H1 (cell line): ENCODE measurements around the gene BABAM1. TPM values are rescaled to one million over a fixed set of nuclear protein-coding genes. Genes with fewer than 3 reads are reported as not detected.

ENCODE experiments used
- CTCF ChIA-PET: fragments of 300-600 bp; sonication (Branson Sonifier 250); formaldehyde crosslinking; loops from one replicate; lab custom pipeline; 2021; ENCODE audit not compliant: partially characterized antibody; lab: Charles Lee
- POLR2A ChIA-PET: fragments of 300-600 bp; sonication (Branson Sonifier 250); formaldehyde crosslinking; loops from one replicate; lab custom pipeline; 2021; ENCODE audit warnings: inconsistent platforms; ENCODE audit not compliant: partially characterized antibody; lab: Charles Lee
- DNase-seq, 2 experiments: peaks; one replicate each; pipeline versions ENCODE4 v3.0.0 to v3.0.0-alpha.2; 2010 to 2022; ENCODE audit warnings: low spot score in 2 of 2, low read depth in 1 of 2, mixed read lengths in 1 of 2
- FAIRE-seq: peaks from 2 replicates; lab custom pipeline; 2011; peaks lifted over from hg19 to GRCh38; lab: Jason Lieb, UNC
- H2AFZ ChIP-seq: 2 replicates; pipeline ENCODE4 v1.8.1; 2012; ENCODE audit warnings: low read length, inconsistent platforms
- H2AK5ac ChIP-seq: 2 replicates; pipeline ENCODE4 v1.6.1; 2013; ENCODE audit warnings: low read depth, low read length
- H2BK120ac ChIP-seq: replicated peaks from 2 replicates; pipeline ENCODE3; 2013; ENCODE audit warnings: low read depth, low read length, inconsistent platforms
- H2BK12ac ChIP-seq: 2 replicates; pipeline ENCODE4 v1.6.1; 2013; ENCODE audit warnings: low read depth, low read length
- H2BK15ac ChIP-seq: 2 replicates; pipeline ENCODE4 v1.6.1; 2013; ENCODE audit warnings: low read length
- H2BK20ac ChIP-seq: 2 replicates; pipeline ENCODE4 v1.6.1; 2013; ENCODE audit warnings: low read length
- H2BK5ac ChIP-seq: 2 replicates; pipeline ENCODE4 v1.6.1; 2013; ENCODE audit warnings: low read depth, low read length
- H3K14ac ChIP-seq: 2 replicates; pipeline ENCODE4 v1.6.1; 2013; ENCODE audit warnings: inconsistent platforms; ENCODE audit not compliant: insufficient read length
- H3K18ac ChIP-seq: 2 replicates; pipeline ENCODE4 v1.6.1; 2013; ENCODE audit warnings: low read length; ENCODE audit errors: extremely low read depth
- H3K23ac ChIP-seq: 2 replicates; pipeline ENCODE4 v1.6.1; 2013; ENCODE audit warnings: inconsistent platforms; ENCODE audit not compliant: insufficient read length
- H3K23me2 ChIP-seq: 2 replicates; pipeline ENCODE4 v1.6.1; 2013; ENCODE audit warnings: low read depth, low read length
- H3K27ac ChIP-seq: 2 replicates; pipeline ENCODE4 v1.6.1; 2011; ENCODE audit warnings: low read depth, low read length, inconsistent platforms
- H3K27me3 ChIP-seq, 4 experiments: replicated peaks in 1 of 4; 1 replicate in 1 of 4; 2 replicates in 3 of 4; pipeline versions ENCODE4 v1.6.1 to v1.8.1; 2011 to 2013; ENCODE audit warnings: low read length in 3 of 4, mild to moderate bottlenecking in 3 of 4, inconsistent platforms in 2 of 4, mixed read lengths in 2 of 4, moderate library complexity in 1 of 4; ENCODE audit not compliant: control insufficient read depth in 3 of 4, insufficient read depth in 3 of 4; ENCODE audit errors: extremely low read depth in 1 of 4
- H3K36me3 ChIP-seq, 4 experiments: 2 replicates each; pipeline versions ENCODE4 v1.6.1 to v1.8.1; 2011 to 2013; ENCODE audit warnings: mild to moderate bottlenecking in 4 of 4, low read length in 3 of 4, moderate library complexity in 2 of 4, control low read depth in 1 of 4, inconsistent platforms in 1 of 4; ENCODE audit not compliant: insufficient read depth in 4 of 4, control insufficient read depth in 2 of 4
- H3K4ac ChIP-seq: replicated peaks from 2 replicates; pipeline ENCODE3; 2013; ENCODE audit warnings: low read length, low read depth, mixed read lengths, inconsistent platforms; ENCODE audit not compliant: insufficient read length
- H3K4me1 ChIP-seq, 4 experiments: replicated peaks in 1 of 4; 1 replicate in 1 of 4; 2 replicates in 3 of 4; pipeline versions ENCODE4 v1.6.1 to v1.8.1; 2011 to 2013; ENCODE audit warnings: low read length in 3 of 4, inconsistent platforms in 2 of 4, mixed read lengths in 1 of 4; ENCODE audit not compliant: insufficient read depth in 4 of 4, control insufficient read depth in 3 of 4
- H3K4me2 ChIP-seq, 2 experiments: 2 replicates each; pipeline versions ENCODE4 v1.6.1 to v1.8.1; 2011 to 2013; ENCODE audit warnings: low read depth in 2 of 2, low read length in 2 of 2, control low read depth in 1 of 2, inconsistent platforms in 1 of 2, mild to moderate bottlenecking in 1 of 2; ENCODE audit not compliant: insufficient read depth in 1 of 2
- H3K4me3 ChIP-seq, 4 experiments: fragments of 200-600, 300-600 bp in 1 of 4; sonication (generic), shearing (Covaris generic), sonication (Bioruptor Twin) in 1 of 4; 2 replicates each; pipeline versions ENCODE4 v1.5.1 to v1.8.1; 2011 to 2016; ENCODE audit warnings: low read length in 4 of 4, low read depth in 3 of 4, control low read depth in 2 of 4, inconsistent platforms in 2 of 4, mild to moderate bottlenecking in 2 of 4, mixed read lengths in 1 of 4, moderate library complexity in 1 of 4; ENCODE audit not compliant: insufficient read depth in 2 of 4; ENCODE audit errors: extremely low read depth in 1 of 4
- H3K56ac ChIP-seq: replicated peaks from 2 replicates; pipeline ENCODE3; 2013; ENCODE audit warnings: low read depth, mild to moderate bottlenecking, mixed read lengths, low read length, inconsistent platforms; ENCODE audit not compliant: insufficient read length
- H3K79me1 ChIP-seq: 2 replicates; pipeline ENCODE4 v1.6.1; 2013; ENCODE audit warnings: low read depth, low read length, control low read depth
- H3K79me2 ChIP-seq, 2 experiments: 2 replicates each; pipeline versions ENCODE4 v1.6.1 to v1.8.1; 2012 to 2013; ENCODE audit warnings: low read length in 2 of 2, mild to moderate bottlenecking in 2 of 2, inconsistent platforms in 1 of 2; ENCODE audit not compliant: insufficient read depth in 2 of 2, control insufficient read depth in 1 of 2
- H3K9ac ChIP-seq, 4 experiments: replicated peaks in 1 of 4; 1 replicate in 1 of 4; 2 replicates in 3 of 4; pipeline versions ENCODE4 v1.6.1 to v1.8.1; 2011 to 2013; ENCODE audit warnings: low read depth in 3 of 4, low read length in 3 of 4, control low read depth in 2 of 4, mild to moderate bottlenecking in 2 of 4, moderate library complexity in 2 of 4, inconsistent platforms in 1 of 4; ENCODE audit errors: extremely low read depth in 1 of 4
- H3K9me3 ChIP-seq, 2 experiments: 2 replicates each; pipeline versions ENCODE4 v1.6.1 to v1.8.1; 2012 to 2013; ENCODE audit warnings: mild to moderate bottlenecking in 2 of 2, moderate library complexity in 2 of 2, control low read depth in 1 of 2, inconsistent platforms in 1 of 2, low read depth in 1 of 2, low read length in 1 of 2, mixed read lengths in 1 of 2; ENCODE audit not compliant: insufficient read depth in 2 of 2
- H4K20me1 ChIP-seq, 2 experiments: replicated peaks in 1 of 2; 2 replicates each; pipeline versions ENCODE3 to v1.8.1; 2011 to 2013; ENCODE audit warnings: inconsistent platforms in 2 of 2, low read length in 2 of 2, mild to moderate bottlenecking in 1 of 2; ENCODE audit not compliant: insufficient read depth in 2 of 2, control insufficient read depth in 1 of 2
- H4K5ac ChIP-seq: 2 replicates; pipeline ENCODE4 v1.6.1; 2013; ENCODE audit warnings: low read length, low read depth, mixed read lengths, inconsistent platforms; ENCODE audit not compliant: insufficient read length
- H4K8ac ChIP-seq: 2 replicates; pipeline ENCODE4 v1.8.0; 2013; ENCODE audit warnings: mild to moderate bottlenecking, moderate library complexity, low read length, inconsistent platforms; ENCODE audit not compliant: insufficient read depth; ENCODE audit errors: extremely low read depth
- H4K91ac ChIP-seq: replicated peaks from 2 replicates; pipeline ENCODE3; 2013; ENCODE audit warnings: low read length, mixed read lengths, inconsistent platforms; ENCODE audit not compliant: insufficient read length
- JUND ChIP-seq: IDR thresholded peaks from 2 replicates; pipeline ENCODE4 v1.6.1; 2011; ENCODE audit warnings: mild to moderate bottlenecking, improper control_type of control experiment, low read length
- RAD21 ChIP-seq, 2 experiments: IDR thresholded peaks in 1 of 2; conservative IDR thresholded peaks in 1 of 2; 2 replicates each; pipeline ENCODE4 v1.6.1; 2011; ENCODE audit warnings: low read depth in 2 of 2, low read length in 2 of 2, improper control_type of control experiment in 1 of 2, inconsistent platforms in 1 of 2, mild to moderate bottlenecking in 1 of 2, moderate library complexity in 1 of 2
- USF2 ChIP-seq: IDR thresholded peaks from 2 replicates; pipeline ENCODE4 v1.6.1; 2011; ENCODE audit warnings: low read length, improper control_type of control experiment
- WGBS, 2 experiments: shearing (Covaris generic) in 1 of 2; methylation state at CpG; one replicate each; pipeline versions ENCODE4 v1.1.6 to v1.1.7; 2013 to 2015; ENCODE audit warnings: low lambda C conversion rate in 2 of 2, mixed read lengths in 2 of 2, inconsistent platforms in 1 of 2, low coverage in 1 of 2, missing lambda C conversion rate in 1 of 2; ENCODE audit not compliant: insufficient replicate concordance in 2 of 2, insufficient coverage in 1 of 2, insufficient read length in 1 of 2; ENCODE audit errors: extremely low coverage in 1 of 2, missing lambda C conversion rate in 1 of 2; 5-methylcytosine and 5-hydroxymethylcytosine counted together
- polyA plus RNA-seq, 7 experiments: library from polyadenylated mRNA; depleted of rRNA in 3 of 7; stranded (reverse) in 5 of 7; unstranded in 2 of 7; fragments of >200 nt in 5 of 7; fragments of 200-250 nt in 2 of 7; gene quantifications; 1 replicate in 5 of 7; 2 replicates in 1 of 7; 4 replicates in 1 of 7; pipeline versions ENCODE4 v1.2.1 to v1.2.3, GENCODE V29; 2011 to 2013; ENCODE audit warnings: missing spikeins in 2 of 7, mixed read lengths in 2 of 7
- total RNA-seq: library from RNA; stranded (reverse); fragmentation: NEBNext Ultra II Directional; extraction: Animal tissue kit (Norgen Biotek cat#: 25700); gene quantifications from 2 replicates; pipeline ENCODE4 v1.2.1, GENCODE V29; 2021
- TF ChIP-seq, protein P1 (sequence below), 3 experiments: IDR thresholded peaks; 1 replicate in 2 of 3; 2 replicates in 1 of 3; pipeline versions ENCODE4 v1.5.1 to v1.6.1; 2011; ENCODE audit warnings: low read length in 3 of 3, mild to moderate bottlenecking in 3 of 3, inconsistent platforms in 2 of 3, low read depth in 1 of 3, moderate library complexity in 1 of 3; ENCODE audit not compliant: insufficient read depth in 1 of 3; ENCODE audit errors: control extremely low read depth in 1 of 3

BABAM1 gene
- total and polyA plus RNA-seq, 2 of the 8 experiments (the other 6 are each of a cell fraction or from before 2014, with no cell fraction given), result 127 to 133 TPM

DNA sequence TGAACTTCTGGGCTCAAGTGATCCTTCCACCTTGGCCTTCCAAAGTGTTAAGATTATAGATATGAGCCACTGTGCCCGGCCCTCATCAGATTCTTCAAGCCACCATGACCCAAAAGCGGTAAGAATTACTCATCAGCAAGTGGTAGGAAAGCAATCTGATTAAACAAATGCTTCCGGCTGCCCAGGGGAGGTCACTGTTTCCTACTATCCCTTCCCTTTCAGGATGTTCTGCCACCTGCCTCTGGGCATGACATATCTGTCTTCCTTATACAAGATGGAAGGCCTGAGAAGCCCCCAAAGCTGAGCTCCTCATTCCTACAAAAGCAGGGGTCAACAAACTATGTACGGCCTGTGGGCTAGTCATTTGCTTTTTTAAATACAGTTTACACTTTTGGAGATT, 29.0 kb downstream of the BABAM1 start:
- no peak for FAIRE-seq
- Histone ChIP-seq H3K23me2 (peaks cover 5% of the 10 kb centered on the region; the same call in 1 of the 2 replicates), H2BK20ac (no peak overlapping the region), H4K5ac (no peak overlapping the region), H3K4me3 (no peak overlapping the region), H3K23ac (no peak overlapping the region), H4K91ac (no peak overlapping the region), H2BK15ac (no peak overlapping the region), H3K14ac (no peak overlapping the region), H2AK5ac (no peak overlapping the region), H3K9ac (no peak overlapping the region), H3K9me3 (peaks cover 0 to 3% of the 10 kb centered on the region in 2 experiments; a peak in 1 of 4 replicates), H3K4me2 (no peak overlapping the region), H3K4ac (no peak overlapping the region), H3K56ac (no peak overlapping the region), H2BK12ac (no peak overlapping the region), H3K4me1 (peaks cover 0 to 5% (median 4%) of the 10 kb centered on the region in 4 experiments; a peak in 5 of 7 replicates), H2BK5ac (no peak overlapping the region), H4K20me1 (peaks cover 0 to 11% of the 10 kb centered on the region in 2 experiments), H4K8ac (no peak overlapping the region), H3K79me2 (peaks cover 0 to 6% of the 10 kb centered on the region in 2 experiments; a peak in 1 of 4 replicates), H3K36me3 (peaks cover 0 to 17% (median 8%) of the 10 kb centered on the region in 4 experiments; a peak in 5 of 8 replicates), H2BK120ac (no peak overlapping the region), H3K27me3 (no peaks in the 10 kb centered on the region), H2AFZ (no peak overlapping the region), H3K79me1 (peaks cover 7% of the 10 kb centered on the region), H3K27ac (no peak overlapping the region), H3K18ac (no peak overlapping the region)
- ChIA-PET POLR2A (interaction anchor here (0.6 to 2.3 kb wide), 4 partner anchors 16 to 69 kb away, joined by 4 to 5 read pairs (median 4); no protein-coding TSS in a partner anchor), CTCF (interaction anchor here (2.0 kb wide), 1 partner anchor 10 kb away, joined by 12 read pairs; the partner anchor contains the start of gene MRPL34)
- TF ChIP-seq USF2 (no peak), RAD21 (IDR thresholded peaks at IDR 0.05 in 1 of 2, conservative IDR thresholded peaks at IDR 0.05 in 1 of 2; ENCODE audit: low read depth in 2 of 2, low read length in 2 of 2) (peak; percentile 8 to 17; a peak in 1 of 4 replicates), JUND (no peak)
- TF ChIP-seq, protein P1, sequence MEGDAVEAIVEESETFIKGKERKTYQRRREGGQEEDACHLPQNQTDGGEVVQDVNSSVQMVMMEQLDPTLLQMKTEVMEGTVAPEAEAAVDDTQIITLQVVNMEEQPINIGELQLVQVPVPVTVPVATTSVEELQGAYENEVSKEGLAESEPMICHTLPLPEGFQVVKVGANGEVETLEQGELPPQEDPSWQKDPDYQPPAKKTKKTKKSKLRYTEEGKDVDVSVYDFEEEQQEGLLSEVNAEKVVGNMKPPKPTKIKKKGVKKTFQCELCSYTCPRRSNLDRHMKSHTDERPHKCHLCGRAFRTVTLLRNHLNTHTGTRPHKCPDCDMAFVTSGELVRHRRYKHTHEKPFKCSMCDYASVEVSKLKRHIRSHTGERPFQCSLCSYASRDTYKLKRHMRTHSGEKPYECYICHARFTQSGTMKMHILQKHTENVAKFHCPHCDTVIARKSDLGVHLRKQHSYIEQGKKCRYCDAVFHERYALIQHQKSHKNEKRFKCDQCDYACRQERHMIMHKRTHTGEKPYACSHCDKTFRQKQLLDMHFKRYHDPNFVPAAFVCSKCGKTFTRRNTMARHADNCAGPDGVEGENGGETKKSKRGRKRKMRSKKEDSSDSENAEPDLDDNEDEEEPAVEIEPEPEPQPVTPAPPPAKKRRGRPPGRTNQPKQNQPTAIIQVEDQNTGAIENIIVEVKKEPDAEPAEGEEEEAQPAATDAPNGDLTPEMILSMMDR (IDR thresholded peaks at IDR 0.05; ENCODE audit: control extremely low read depth in 1 of 3, insufficient read depth in 1 of 3, low read depth in 1 of 3, low read length in 3 of 3), result peak in 1 of 3 experiments; percentile 22; a peak in 1 of 4 replicates
- no peak for DNase-seq
- 92% methylated on average over 4 of the region's 4 CpGs; no CpG with 5 or more reads in 1 of the 2 experiments for WGBS, 2 experiments
